GM12873 (cell line): ENCODE measurements around the gene ANTKMT.

Source experiments
- TF ChIP-seq, protein P1 (sequence below): IDR thresholded peaks from 2 replicates; pipeline ENCODE4 v1.5.1; 2012; ENCODE audit warnings: low read depth, mild to moderate bottlenecking, moderate library complexity, low read length, control low read depth; ENCODE audit not compliant: insufficient read depth; ENCODE audit errors: missing control alignments

Gene ANTKMT

GRCh38 chr16:749010-749409 lies 28.1 kb downstream of the ANTKMT start:
- TF ChIP-seq, protein P1, sequence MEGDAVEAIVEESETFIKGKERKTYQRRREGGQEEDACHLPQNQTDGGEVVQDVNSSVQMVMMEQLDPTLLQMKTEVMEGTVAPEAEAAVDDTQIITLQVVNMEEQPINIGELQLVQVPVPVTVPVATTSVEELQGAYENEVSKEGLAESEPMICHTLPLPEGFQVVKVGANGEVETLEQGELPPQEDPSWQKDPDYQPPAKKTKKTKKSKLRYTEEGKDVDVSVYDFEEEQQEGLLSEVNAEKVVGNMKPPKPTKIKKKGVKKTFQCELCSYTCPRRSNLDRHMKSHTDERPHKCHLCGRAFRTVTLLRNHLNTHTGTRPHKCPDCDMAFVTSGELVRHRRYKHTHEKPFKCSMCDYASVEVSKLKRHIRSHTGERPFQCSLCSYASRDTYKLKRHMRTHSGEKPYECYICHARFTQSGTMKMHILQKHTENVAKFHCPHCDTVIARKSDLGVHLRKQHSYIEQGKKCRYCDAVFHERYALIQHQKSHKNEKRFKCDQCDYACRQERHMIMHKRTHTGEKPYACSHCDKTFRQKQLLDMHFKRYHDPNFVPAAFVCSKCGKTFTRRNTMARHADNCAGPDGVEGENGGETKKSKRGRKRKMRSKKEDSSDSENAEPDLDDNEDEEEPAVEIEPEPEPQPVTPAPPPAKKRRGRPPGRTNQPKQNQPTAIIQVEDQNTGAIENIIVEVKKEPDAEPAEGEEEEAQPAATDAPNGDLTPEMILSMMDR, result no peak

- TF ChIP-seq, protein P1, result no peak
These were observed 29.5 kb downstream of the ANTKMT start for GRCh38 chr16:750485-750884.

- TF ChIP-seq, protein P1, result no peak
These were observed 30.4 kb downstream of the ANTKMT start for GRCh38 chr16:751152-752006.

DNA sequence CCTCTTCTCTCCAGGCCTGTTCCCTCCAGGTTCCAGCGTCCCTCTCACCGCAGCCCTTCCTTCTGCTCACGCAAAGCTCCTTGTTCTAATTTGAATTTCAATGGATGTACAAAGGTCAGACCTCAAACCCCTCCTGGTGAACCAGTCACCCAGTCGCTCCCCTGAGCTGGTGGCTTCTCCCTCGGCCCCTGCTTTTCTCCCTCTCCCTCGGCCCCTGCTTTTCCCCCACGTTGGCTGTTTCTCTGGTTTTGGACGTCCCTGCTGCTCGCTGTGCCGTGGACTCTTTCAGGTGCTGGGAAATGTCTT lies 31.0 kb downstream of the ANTKMT start:
- TF ChIP-seq, protein P1, result no peak

GRCh38 chr16:754656-755055 lies 33.7 kb downstream of the ANTKMT start:
- TF ChIP-seq, protein P1, result no peak

- TF ChIP-seq, protein P1, result no peak
These were observed 35.5 kb downstream of the ANTKMT start for GRCh38 chr16:756428-756827.

DNA sequence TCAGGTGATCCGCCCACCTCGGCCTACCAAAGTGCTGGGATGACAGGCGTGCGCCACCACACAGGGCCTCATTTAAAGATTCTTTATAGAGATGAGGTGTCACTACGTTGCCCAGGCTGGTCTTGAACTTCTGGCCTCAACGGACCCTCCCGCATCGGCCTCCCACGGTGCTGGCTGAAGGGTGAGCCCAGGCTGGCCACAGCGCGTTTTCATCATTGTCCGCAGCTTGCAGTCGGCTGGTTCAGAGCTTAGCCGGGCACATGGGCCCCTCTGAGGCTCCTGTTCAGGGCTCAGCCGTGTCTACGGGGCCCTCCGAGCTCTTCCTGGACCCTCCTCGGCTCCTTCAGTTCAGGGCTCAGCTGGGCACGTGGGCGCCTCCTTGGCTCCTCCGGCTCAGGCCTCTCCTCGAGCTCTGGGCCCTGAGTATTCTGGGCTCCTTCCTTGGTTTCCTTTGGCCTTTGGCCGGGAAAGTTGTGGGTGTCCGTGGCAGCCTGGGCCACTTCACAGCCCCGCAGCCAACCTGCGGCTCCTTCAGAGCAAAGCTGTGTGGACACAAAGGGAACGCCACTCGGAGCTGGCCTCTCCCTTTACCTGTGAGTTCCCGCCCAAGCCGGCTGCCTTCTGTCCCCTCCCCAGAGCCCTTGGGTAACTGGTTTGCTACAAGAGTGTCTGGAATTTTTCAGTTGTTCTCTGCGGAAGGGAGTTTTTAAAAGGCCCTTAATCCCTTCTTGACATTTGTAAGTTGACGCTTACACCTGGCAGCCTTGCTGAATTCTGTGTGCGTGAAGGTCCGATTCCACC lies 38.4 kb downstream of the ANTKMT start:
- TF ChIP-seq, protein P1, result no peak
